ENCODE results near the gene ZNF343.
A peak's percentile ranks its signal among the peaks of the same experiment; 100 is the strongest.

The ZNF343 gene

DNA sequence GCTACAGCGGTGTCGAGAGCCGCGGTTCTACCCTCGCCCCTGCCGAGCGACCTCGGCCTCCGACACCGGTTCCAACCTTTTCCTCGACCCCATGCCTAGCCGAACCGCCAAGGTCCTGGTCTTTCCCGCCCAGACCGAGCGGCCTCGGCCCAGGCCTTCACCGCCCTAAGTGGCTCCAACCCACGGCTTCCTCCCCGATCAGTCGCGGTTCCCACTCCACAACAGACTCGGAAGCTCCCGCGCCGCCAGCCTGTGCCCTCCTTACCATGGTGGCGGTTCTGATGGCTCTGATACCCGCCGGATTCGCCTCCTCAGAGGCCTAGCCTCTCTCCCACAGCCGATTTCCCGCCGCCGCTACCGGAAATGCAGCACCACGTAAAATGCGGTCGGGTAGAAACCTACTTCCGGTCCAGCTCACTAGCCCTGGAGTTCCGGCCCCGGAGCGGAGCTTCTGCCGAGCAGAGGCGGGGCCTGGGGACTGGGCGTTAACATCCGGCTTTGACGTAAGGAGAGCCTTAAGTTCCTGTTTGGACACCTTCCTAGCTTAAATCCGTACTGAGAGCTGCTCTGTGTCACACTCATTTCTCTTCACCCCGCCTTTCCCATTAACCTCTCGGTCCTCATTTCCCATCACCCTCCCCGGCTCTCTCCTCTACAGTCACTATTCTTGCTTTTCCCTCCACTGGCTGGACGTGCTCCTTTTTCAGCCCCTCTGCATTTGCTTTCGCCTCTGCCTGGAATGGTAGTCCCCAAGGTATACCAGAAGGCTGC is 38.1 kb downstream of the ZNF343 start, which contains the start of gene SNRPB:
SNRPB (minus strand) TSS at position 367 of the 771 bp plus-strand sequence; CDS start at position 268, 99 bp downstream.
- peak; percentile 100 for DNase-seq (ENCODE audit: low read depth)

DNA sequence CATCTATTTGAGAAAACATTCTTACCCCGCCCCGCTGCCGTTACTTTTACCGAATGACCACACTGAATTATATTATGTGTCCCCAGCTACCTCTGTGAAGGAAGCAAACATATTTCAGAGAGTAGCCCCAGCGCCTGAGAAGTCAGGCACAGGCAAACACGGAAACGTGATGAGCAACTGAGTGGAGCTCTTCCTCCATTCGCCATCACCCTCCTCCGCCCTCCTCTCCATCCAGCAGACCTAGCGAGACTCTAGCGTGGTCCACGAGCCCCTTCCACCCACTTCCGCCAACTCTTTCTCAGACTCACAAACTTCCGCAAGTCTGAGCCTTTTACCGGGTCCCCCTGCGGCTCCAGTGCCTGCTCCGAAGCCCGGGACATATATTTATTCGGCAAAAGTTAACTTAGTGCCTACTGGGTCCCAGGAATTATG is 38.7 kb downstream of the ZNF343 start:
- DNase-seq (ENCODE audit: low read depth): peak; percentile 59

- DNase-seq (ENCODE audit: low read depth): peak; percentile 21
Measured at GRCh38 chr20:2468581-2469407, 39.9 kb downstream of the ZNF343 start.

DNA sequence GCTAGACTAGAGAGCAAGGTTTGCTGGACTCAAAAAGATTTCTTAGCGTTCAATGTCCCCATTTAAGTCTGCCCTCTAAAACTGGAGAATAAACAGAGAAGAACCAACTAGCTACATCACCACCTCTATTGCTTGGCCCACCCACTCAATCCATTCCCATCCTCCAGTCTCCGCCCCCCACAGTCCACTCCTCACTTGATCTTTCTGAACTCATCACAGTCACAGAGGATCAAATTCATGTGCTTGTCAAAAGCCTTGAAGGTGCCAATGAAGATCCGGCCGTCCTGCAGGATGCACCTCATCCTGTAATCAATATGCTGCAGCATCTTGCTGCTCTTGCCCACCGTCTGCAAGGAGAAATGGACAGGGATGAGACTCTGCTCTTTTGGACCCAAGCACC is 41.3 kb downstream of the ZNF343 start:
- no peak for DNase-seq (ENCODE audit: low read depth)

GRCh38 chr20:2465100-2465499 is 43.6 kb downstream of the ZNF343 start:
- no peak for DNase-seq (ENCODE audit: low read depth)

- DNase-seq (ENCODE audit: low read depth): no peak
Measured at GRCh38 chr20:2463616-2464365, 44.9 kb downstream of the ZNF343 start.

- no peak for DNase-seq (ENCODE audit: low read depth)
Measured at GRCh38 chr20:2462484-2462883, 46.2 kb downstream of the ZNF343 start.

GRCh38 chr20:2460752-2461424 is 47.8 kb downstream of the ZNF343 start:
- DNase-seq (ENCODE audit: low read depth): peak; percentile 61

GRCh38 chr20:2459981-2460751 is 48.5 kb downstream of the ZNF343 start:
- no peak for DNase-seq (ENCODE audit: low read depth)

- DNase-seq (ENCODE audit: low read depth): no peak
Measured at GRCh38 chr20:2458919-2459499, 49.7 kb downstream of the ZNF343 start.

DNA sequence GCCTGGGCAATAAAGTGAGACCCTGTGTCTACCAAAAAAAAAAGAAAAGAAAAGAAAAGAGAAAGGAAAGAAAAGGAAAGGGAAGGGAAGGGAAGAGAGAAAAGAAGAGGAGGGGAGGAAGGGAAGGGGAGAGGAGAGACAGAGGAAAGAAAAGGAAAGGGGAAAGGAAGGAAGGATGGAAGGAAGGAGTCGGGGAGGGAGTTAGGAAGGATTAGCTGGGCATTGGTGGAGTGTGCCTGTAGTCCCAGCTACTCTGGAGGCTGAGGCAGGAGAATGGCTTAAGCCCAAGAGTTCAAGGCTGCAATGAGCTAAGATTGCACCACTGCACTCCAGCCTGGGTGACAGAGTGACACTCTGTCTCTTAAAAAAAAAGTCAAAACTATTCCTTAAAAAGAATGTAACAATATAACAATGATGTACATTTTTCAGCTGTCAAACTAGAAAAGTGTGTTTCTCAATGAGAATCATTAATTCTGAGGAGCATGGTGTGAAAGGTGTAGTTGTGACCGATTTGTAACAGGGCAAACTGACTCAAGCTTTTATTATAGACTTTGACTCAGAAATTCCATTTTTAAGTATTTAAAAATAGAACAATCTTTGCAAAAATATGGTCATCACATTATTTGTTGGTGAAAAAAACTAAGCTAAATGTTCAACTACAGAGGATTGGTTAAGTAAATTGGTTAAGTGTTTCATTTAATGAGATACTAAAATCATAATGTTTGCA is 52.8 kb downstream of the ZNF343 start:
- no peak for DNase-seq (ENCODE audit: low read depth)

- DNase-seq (ENCODE audit: low read depth): no peak
Measured at GRCh38 chr20:2453792-2454191, 54.9 kb downstream of the ZNF343 start.

DNA sequence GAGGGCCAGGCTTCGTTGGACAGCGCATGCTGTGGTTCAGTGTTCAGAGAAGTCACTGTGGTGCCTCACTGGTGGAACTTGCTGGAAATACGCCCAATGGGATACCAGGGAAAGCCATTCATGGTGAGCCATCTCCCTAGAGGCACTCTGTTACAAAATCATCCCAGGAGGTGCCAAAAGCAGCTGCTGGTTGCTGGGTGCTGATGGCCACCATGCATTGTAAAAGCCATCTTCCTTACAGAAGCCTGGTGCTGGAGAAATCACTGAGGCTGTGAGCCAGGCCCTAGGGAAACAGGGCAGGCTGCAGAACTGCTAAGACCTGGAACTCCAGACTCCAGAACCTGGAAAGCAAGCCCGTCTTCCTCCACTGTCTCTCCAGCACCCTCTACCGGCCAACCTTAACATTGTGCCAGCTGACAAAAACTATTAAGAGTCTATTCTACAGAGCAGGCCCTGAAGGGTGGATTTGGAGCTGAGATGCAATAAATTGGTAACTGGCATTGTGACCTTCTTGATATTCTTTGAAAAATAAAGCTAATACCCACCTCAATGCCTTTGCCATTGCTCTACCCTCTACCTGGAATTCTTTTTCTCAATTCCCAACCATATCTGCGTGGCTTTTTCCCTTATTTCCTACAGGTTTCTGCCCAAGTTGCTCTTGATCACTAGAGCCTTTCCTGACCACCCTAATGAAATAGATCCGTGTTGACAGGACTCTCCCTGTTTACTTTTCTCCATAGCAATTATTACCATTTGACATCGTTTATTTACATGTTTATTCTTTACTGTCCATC is 56.6 kb downstream of the ZNF343 start:
- DNase-seq (ENCODE audit: low read depth): peak; percentile 67

GRCh38 chr20:2451422-2451821 is 57.3 kb downstream of the ZNF343 start:
- DNase-seq (ENCODE audit: low read depth): no peak

GRCh38 chr20:2449386-2449785 is 59.3 kb downstream of the ZNF343 start:
- no peak for DNase-seq (ENCODE audit: low read depth)

DNA sequence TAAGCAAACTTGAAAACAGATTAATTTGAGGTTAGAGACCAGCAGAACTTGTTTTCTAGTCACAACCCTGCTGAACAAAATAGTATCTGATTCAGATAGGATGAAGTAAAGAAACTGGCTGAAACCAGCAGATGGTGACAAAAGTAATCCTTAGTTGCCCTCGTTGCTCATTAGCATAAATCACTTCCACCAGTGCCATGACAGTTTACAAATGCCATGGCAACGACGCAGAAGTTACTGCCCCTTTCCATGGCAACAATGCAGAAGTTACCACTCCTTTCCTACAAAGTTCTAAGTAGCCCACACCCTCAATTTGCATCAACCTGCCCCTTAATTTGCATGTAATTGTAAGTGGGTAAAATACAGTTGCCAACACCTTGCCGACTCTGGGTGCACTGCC is 61.9 kb downstream of the ZNF343 start:
- DNase-seq (ENCODE audit: low read depth): no peak
